D721Med (cell line): ENCODE measurements around the gene ZNF438.

Source experiments
- DNase-seq: peaks from one replicate; pipeline ENCODE4 v3.0.0; 2011; ENCODE audit warnings: low spot score; ENCODE audit not compliant: insufficient read length
- FAIRE-seq: peaks from 2 replicates; lab custom pipeline; 2011; peaks lifted over from hg19 to GRCh38; lab: Jason Lieb, UNC
- TF ChIP-seq, protein P1 (sequence below): IDR thresholded peaks from 2 replicates; pipeline ENCODE4 v1.5.1; 2012; ENCODE audit warnings: mild to moderate bottlenecking, control low read depth; ENCODE audit not compliant: insufficient read depth; ENCODE audit errors: missing control alignments

ZNF438 gene

DNA sequence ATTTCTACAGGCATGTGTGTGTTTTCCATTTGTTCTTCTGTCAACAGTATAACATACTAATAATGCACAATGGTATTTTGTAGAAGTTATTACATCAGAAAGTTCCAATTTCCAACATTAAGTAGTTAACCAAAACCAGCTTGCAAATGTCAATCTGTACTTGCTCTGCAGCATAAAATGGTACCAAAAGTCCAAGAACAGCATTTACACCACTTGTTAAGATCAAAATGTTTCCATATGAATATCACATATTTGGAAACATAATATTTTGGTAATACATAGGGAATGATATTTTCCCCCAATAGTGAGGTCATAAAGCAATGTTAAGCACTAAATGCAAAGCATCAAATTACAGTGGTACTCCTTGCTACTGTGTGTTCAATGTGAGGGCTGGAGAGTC lies 162.1 kb downstream of the ZNF438 start:
- FAIRE-seq (no peak), DNase-seq (no peak)
- TF ChIP-seq, protein P1, sequence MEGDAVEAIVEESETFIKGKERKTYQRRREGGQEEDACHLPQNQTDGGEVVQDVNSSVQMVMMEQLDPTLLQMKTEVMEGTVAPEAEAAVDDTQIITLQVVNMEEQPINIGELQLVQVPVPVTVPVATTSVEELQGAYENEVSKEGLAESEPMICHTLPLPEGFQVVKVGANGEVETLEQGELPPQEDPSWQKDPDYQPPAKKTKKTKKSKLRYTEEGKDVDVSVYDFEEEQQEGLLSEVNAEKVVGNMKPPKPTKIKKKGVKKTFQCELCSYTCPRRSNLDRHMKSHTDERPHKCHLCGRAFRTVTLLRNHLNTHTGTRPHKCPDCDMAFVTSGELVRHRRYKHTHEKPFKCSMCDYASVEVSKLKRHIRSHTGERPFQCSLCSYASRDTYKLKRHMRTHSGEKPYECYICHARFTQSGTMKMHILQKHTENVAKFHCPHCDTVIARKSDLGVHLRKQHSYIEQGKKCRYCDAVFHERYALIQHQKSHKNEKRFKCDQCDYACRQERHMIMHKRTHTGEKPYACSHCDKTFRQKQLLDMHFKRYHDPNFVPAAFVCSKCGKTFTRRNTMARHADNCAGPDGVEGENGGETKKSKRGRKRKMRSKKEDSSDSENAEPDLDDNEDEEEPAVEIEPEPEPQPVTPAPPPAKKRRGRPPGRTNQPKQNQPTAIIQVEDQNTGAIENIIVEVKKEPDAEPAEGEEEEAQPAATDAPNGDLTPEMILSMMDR: no peak

DNA sequence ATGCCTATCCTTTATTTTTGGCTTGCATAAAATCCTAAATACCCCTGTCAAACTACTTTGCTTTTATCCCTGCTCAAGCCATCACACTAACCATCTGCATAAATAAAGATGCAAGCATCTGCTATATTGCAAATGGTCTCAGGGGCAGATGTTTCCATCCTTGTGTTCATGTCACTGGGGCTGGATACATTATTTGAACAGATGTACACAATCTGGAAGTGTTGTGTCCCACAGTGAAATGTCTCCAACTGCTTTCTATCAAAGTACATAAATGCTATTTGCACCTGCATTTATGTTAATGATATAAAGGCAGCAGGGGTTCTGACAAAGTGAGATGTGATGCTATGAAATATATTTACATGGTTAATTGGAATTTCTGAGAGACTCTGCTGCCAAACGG lies 163.1 kb downstream of the ZNF438 start:
- DNase-seq (no peak), FAIRE-seq (no peak)
- TF ChIP-seq, protein P1: no peak

DNA sequence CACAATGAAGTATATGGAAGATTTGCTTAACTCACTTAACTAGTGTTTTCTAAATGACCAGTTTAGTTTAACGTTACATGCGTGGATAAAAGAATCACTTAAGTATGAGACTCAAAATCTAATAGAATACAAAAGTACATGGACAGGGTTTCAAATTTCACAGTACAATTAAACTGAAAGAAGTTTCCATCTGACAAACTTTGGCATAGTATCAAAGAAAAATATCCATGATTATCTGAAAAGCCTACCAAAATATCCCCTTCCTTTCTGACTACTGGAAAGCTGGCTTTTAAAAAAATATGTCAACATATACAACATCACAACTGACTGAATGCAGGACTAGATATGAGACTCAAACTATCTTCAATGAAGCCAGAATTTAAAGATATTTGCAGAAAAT lies 164.8 kb downstream of the ZNF438 start:
- FAIRE-seq: no peak
- TF ChIP-seq, protein P1: no peak
- no peak for DNase-seq

DNA sequence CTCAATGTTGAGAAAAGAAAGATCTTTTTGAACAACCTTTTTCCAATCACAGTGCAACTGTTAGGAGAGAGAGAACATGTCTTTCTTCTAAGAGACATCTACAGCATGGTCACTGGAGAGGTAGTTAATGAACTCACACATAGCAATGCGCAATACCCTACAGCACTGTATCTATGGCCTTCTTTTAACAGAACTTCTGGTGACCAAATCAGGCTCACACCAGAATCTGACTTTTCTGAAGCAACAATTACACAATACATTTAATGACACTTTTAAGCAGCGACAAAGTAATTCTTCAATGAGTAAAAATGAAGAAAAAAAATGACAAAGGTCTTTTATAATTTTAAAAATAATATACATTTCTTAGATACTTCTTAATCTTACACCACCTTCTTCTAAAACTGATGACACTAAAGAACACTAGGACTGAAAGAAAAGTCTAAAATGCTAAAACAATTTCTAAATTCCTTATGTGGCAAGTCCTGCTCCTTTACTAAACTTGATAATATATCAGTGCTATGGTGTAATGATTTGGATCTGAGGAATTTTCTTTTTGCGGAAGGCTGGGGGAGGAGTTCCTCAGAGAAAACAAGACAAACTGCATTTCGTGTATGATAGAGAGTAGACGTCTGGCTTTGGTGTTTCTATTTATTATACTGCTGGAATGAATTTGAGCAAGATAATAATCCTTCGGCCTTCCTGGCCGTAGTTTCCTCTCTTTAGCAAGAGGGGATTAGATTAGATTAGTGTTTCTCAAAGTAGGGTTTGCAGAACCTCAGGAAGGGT lies 166.3 kb downstream of the ZNF438 start:
- no peak for FAIRE-seq
- TF ChIP-seq, protein P1: no peak
- no peak for DNase-seq

DNA sequence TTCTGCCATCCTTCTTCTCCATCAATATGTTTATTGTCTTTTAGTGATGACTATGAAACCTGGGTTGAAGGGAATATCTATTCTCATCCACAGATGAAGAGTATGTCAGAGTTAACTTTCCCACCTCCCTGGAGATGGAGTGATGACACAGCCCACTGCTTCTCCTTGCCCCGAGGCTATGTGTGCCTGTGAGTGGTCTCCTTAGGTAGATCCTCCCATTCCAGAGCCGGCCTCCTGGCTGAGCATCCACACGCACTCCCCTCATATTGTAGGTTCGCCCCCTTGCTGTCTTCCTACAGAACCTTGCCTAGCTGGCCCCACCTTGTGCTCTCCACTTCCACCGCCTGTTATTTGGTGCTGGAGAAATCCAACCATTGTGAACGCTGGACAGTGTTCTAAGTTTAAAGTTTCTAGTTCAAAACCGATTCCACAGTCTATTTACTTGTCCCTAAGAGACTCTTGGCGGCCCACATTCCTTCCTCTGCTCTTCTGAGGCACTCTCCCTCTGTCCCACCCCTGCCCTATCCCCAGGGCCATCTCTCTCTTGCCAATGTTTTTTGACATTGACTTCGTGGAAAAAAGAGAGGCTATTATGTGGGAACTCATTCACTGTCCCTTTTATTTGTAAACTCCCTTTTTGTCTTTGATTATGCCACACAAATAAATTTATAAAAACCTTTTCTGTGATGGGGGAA lies 168.0 kb downstream of the ZNF438 start:
- TF ChIP-seq, protein P1: no peak
- DNase-seq: no peak
- no peak for FAIRE-seq

DNA sequence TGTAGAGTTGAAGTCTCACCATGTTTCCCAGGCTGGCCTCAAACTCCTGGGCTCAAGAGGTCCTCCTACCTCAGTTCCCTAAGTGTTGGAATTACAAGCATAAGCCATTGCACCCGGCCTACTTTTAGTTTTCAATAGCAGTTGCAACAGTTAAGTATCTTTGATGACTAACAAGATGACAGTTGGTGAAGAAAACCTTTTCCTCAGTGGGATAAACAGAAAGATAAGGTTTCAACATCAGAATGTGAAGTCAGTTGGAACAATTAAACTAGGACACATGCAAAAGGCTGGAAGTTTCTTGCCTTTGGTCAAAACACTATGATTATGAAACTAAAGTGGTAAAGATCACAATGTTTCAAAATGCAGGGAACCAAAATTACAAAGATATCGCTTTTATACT lies 169.2 kb downstream of the ZNF438 start:
- TF ChIP-seq, protein P1: no peak
- FAIRE-seq (no peak), DNase-seq (no peak)

DNA sequence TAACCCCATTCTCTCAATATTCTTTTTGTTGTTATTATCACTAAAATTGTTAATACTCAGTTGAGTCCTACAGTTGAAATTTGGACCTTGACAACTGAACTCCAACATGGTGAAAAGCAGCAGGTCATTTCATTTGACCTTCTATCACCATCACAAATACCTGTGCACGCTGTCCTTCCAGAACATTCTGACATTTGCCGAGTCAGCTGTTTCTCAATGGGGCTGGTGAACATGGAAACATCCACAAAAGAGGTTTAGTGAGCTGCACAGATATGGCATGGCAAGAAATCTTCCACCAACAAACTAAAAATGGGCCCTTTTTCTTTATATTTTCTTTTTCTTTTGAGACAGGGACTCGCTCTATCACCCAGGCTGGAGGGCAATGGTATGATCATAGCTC lies 169.7 kb downstream of the ZNF438 start:
- DNase-seq (no peak), FAIRE-seq (no peak)
- TF ChIP-seq, protein P1: no peak
